GM12892 (cell line): Measurements from ENCODE around the gene SEZ6L2.

Source experiments
- POLR2A ChIP-seq: IDR thresholded peaks from 2 replicates; pipeline ENCODE4 v1.6.1; 2011; ENCODE audit warnings: low read depth, low read length, control low read depth
- POLR2AphosphoS5 ChIP-seq: IDR thresholded peaks from 2 replicates; pipeline ENCODE4 v1.6.1; 2011; ENCODE audit warnings: low read depth, low read length, control low read depth
- TAF1 ChIP-seq: IDR thresholded peaks from 2 replicates; pipeline ENCODE4 v1.6.1; 2011; ENCODE audit warnings: low read depth, mild to moderate bottlenecking, control low read depth, low read length, borderline replicate concordance

DNA sequence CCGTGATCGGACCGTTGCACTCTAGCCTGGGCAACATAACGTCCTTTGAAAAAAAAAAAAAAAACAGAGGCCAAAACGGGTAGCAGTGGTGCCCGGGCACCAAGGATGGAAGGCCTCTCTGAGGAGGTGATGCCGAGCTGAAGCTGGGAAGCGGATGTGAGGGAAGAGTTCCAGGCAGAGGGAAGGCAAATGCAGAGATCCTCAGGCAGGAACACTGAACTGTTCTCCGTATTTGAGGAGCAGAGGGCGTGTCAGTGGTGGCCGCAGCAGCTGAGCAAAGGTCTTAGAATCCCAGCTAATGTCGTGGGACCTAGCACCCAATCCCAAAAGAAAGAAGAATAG is 27.3 kb upstream of the SEZ6L2 start:
- TF ChIP-seq POLR2A (no peak), POLR2AphosphoS5 (no peak), TAF1 (no peak)
